ENCODE results near the gene ARFGAP3. TPM values are rescaled to one million over a fixed set of nuclear protein-coding genes. Genes with fewer than 3 reads are reported as not detected.

The ARFGAP3 gene
- total RNA-seq, 1 donor from 2014 or later: 29.8 TPM

GRCh38 chr22:42847110-42847509 is 10.0 kb downstream of the ARFGAP3 start:
- Mint-ChIP-seq H3K9me3 (ENCODE audit: unreplicated experiment) (no peaks in the 10 kb centered on the region), H3K4me1 (ENCODE audit: unreplicated experiment) (no peaks in the 10 kb centered on the region)
- no peak for DNase-seq (ENCODE audit: low spot score)

DNA sequence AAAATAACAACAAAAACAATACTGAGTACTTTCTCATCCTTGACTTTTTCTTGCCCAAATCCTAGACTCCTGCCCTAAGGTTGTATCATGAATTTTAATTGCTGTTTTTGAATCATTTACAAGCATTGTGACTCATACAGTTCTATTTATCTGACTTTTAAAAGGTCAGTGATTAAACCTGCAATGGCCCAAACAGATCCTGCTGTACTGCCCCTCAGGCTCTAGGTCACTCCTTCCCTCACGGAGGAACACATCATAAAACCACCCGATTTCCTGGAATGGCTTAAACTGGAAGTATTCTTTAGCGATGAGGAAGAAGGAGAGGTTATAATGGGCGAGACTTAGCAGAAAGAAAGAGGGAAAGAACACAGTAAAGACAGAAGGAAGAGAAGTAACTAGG is 12.3 kb downstream of the ARFGAP3 start:
- Mint-ChIP-seq H3K4me3 (ENCODE audit: unreplicated experiment) (no peak overlapping the region), H3K27ac (ENCODE audit: unreplicated experiment) (no peak overlapping the region), H3K9me3 (ENCODE audit: unreplicated experiment) (no peaks in the 10 kb centered on the region), H3K27me3 (ENCODE audit: unreplicated experiment) (no peaks in the 10 kb centered on the region), H3K4me1 (ENCODE audit: unreplicated experiment) (no peaks in the 10 kb centered on the region), H3K36me3 (ENCODE audit: low read depth, unreplicated experiment) (peaks cover 39% of the 10 kb centered on the region)
- TF ChIP-seq CTCF (IDR thresholded peaks at IDR 0.05; ENCODE audit: unreplicated experiment): no peak
- DNase-seq (ENCODE audit: low spot score): no peak

More at GRCh38 chr22:42847110-42847509, 10.0 kb downstream of the ARFGAP3 start:
- no peak for TF ChIP-seq CTCF (IDR thresholded peaks at IDR 0.05; ENCODE audit: unreplicated experiment)
- no peaks in the 10 kb centered on the region for H3K27me3 Mint-ChIP-seq (ENCODE audit: unreplicated experiment)
- peaks cover 32% of the 10 kb centered on the region for H3K36me3 Mint-ChIP-seq (ENCODE audit: low read depth, unreplicated experiment)
- no peak overlapping the region for H3K27ac Mint-ChIP-seq (ENCODE audit: unreplicated experiment)
- no peak overlapping the region for H3K4me3 Mint-ChIP-seq (ENCODE audit: unreplicated experiment)

DNA sequence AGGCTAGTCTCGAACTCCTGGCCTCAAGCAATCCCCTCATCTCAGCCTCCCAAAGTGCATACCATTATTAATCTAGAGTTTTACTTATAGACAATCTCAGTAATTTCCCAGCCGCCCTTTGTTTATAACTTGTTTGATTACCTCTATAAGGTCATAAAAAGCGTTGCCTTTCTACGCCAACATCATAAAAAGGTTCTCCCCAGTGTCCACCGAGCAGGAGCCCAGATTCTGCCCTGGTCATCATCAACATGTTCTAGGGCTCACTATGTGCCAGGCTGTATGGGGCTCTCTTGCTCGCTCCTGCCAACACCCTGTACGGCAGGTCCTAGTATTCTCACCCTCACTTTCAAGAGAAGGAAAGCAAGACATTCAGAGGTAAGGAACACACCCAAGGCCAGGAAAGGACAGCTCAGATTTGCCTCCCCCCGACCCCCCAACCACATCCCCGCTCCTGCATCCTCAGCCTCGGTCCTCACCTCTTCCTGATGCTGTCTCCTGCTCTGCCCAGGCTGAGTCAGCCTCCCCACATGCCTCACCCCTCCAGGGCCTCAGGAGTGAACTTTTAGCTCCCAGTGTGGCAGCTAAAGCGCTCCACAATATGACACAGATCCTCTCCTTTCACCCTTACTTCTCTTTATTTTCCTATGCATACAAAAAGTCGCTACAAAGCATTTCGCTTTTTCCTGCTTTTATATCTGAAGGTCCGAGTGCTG is 14.3 kb downstream of the ARFGAP3 start:
- H3K4me1 Mint-ChIP-seq (ENCODE audit: unreplicated experiment): no peaks in the 10 kb centered on the region
- H3K4me3 Mint-ChIP-seq (ENCODE audit: unreplicated experiment): no peak overlapping the region
- no peaks in the 10 kb centered on the region for H3K9me3 Mint-ChIP-seq (ENCODE audit: unreplicated experiment)
- no peak for TF ChIP-seq CTCF (IDR thresholded peaks at IDR 0.05; ENCODE audit: unreplicated experiment)
- H3K27me3 Mint-ChIP-seq (ENCODE audit: unreplicated experiment): no peaks in the 10 kb centered on the region
- DNase-seq (ENCODE audit: low spot score): no peak
- H3K27ac Mint-ChIP-seq (ENCODE audit: unreplicated experiment): no peak overlapping the region
- peaks cover 39% of the 10 kb centered on the region for H3K36me3 Mint-ChIP-seq (ENCODE audit: low read depth, unreplicated experiment)

DNA sequence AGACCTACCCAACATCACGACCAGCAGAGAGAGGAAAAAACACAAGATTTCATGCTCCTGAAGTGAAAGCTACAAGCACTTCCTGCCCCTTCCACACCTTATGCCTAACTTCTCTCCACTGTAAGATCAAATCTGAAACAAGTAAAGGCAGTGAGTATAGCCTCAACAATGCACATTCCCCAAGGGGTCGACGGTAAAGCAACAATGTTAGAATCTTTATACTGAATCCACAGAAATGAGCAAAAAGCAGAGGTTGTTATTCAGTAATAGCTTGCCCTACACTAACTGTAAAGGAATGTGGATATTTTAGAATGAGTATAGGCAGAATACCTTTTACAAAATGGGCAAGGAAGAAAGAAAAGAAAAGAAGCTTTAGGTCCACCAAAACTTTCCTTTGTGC is 15.6 kb downstream of the ARFGAP3 start:
- Mint-ChIP-seq H3K4me3 (ENCODE audit: unreplicated experiment) (no peak overlapping the region), H3K27ac (ENCODE audit: unreplicated experiment) (no peak overlapping the region), H3K9me3 (ENCODE audit: unreplicated experiment) (no peaks in the 10 kb centered on the region), H3K4me1 (ENCODE audit: unreplicated experiment) (no peaks in the 10 kb centered on the region), H3K36me3 (ENCODE audit: low read depth, unreplicated experiment) (peaks cover 32% of the 10 kb centered on the region), H3K27me3 (ENCODE audit: unreplicated experiment) (no peaks in the 10 kb centered on the region)
- no peak for TF ChIP-seq CTCF (IDR thresholded peaks at IDR 0.05; ENCODE audit: unreplicated experiment)
- no peak for DNase-seq (ENCODE audit: low spot score)

GRCh38 chr22:42837556-42837955 is 19.5 kb downstream of the ARFGAP3 start:
- TF ChIP-seq CTCF (IDR thresholded peaks at IDR 0.05; ENCODE audit: unreplicated experiment): no peak
- H3K9me3 Mint-ChIP-seq (ENCODE audit: unreplicated experiment): no peaks in the 10 kb centered on the region
- H3K4me3 Mint-ChIP-seq (ENCODE audit: unreplicated experiment): no peak overlapping the region
- peaks cover 19% of the 10 kb centered on the region for H3K36me3 Mint-ChIP-seq (ENCODE audit: low read depth, unreplicated experiment)
- no peak for DNase-seq (ENCODE audit: low spot score)
- no peak overlapping the region for H3K27ac Mint-ChIP-seq (ENCODE audit: unreplicated experiment)
- no peaks in the 10 kb centered on the region for H3K4me1 Mint-ChIP-seq (ENCODE audit: unreplicated experiment)
- H3K27me3 Mint-ChIP-seq (ENCODE audit: unreplicated experiment): no peaks in the 10 kb centered on the region

All from endothelial cell (in vitro differentiated cells).